Measurements from ENCODE around the gene ATP4B.
"Not testable (repeated sequence)": the region's sequence is repeated elsewhere in the genome, so short reads cannot be mapped to it uniquely, and the experiment has no call there.

Gene ATP4B

DNA sequence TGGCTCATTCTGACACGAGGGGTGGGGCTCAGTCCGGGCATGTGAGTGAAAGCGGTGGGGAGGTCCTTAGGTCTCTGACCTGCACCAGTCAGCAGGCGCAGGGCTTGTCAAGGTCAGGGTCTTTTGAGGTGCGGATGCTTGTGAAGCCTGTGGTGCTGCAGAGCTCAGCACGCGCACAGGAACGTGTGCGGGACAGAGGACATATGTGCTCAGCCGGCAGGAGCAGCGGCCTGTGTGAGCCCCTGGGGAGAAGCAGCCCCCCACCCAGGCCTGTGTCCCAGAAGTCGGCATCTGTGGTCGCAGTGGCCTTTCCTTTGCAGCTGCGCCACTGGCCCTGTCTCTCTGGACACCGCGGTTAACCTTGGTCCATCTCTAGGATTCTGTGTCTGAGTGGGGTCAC, 30.9 kb downstream of the ATP4B start:
- H3K4me3 ChIP-seq (ENCODE audit: low read depth, low read length) = no peak overlapping the region
- in situ Hi-C loops (cut with HindIII; ENCODE audit: low sequenced_read_pairs) = no loop called here

DNA sequence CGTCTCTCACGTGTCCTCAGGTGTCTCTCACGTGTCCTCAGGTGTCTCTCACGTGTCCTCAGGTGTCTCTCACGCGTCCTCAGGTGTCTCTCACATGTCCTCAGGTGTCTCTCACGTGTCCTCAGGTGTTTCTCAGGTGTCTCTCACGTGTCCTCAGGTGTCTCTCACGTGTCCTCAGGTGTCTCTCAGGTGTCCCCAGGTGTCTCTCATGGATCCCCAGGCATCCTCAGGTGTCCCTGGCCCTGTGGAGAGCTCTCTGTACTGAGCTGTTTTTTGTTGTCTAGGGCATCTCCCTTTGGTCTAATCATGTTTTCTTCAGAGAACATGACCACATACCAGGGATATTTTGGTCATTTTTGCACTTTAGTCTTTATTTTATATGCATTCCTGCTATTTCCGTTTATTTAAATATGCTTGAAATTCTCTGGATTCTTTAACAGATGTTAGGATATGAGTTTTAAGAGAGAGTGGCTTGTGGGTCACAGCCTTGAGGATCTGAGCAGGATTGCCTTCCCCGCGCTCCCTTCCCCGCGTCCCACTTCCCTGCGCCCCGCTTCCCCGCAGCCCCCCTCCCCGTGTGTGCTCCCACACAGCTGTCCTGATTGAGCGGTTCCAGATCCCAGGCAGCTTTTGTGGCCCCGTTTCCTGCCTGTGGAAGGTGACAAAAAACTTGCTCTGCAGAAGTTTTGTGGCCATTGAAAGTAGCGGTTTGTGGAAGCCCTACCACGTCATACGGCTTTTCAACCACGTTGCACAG, 31.9 kb downstream of the ATP4B start:
- no peak overlapping the region for H3K4me3 ChIP-seq (ENCODE audit: low read depth, low read length)
- in situ Hi-C loops (cut with HindIII; ENCODE audit: low sequenced_read_pairs) = no loop called here
- DNase-seq (ENCODE audit: low read depth, low spot score) = peak; percentile 17
- TF ChIP-seq, protein P1, sequence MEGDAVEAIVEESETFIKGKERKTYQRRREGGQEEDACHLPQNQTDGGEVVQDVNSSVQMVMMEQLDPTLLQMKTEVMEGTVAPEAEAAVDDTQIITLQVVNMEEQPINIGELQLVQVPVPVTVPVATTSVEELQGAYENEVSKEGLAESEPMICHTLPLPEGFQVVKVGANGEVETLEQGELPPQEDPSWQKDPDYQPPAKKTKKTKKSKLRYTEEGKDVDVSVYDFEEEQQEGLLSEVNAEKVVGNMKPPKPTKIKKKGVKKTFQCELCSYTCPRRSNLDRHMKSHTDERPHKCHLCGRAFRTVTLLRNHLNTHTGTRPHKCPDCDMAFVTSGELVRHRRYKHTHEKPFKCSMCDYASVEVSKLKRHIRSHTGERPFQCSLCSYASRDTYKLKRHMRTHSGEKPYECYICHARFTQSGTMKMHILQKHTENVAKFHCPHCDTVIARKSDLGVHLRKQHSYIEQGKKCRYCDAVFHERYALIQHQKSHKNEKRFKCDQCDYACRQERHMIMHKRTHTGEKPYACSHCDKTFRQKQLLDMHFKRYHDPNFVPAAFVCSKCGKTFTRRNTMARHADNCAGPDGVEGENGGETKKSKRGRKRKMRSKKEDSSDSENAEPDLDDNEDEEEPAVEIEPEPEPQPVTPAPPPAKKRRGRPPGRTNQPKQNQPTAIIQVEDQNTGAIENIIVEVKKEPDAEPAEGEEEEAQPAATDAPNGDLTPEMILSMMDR (IDR thresholded peaks at IDR 0.05; ENCODE audit: low read depth, low read length) = no peak

More for the DNA sequence above, 30.9 kb downstream of the ATP4B start:
- TF ChIP-seq, protein P1 (IDR thresholded peaks at IDR 0.05; ENCODE audit: low read depth, low read length) = no peak
- DNase-seq (ENCODE audit: low read depth, low spot score) = no peak

DNA sequence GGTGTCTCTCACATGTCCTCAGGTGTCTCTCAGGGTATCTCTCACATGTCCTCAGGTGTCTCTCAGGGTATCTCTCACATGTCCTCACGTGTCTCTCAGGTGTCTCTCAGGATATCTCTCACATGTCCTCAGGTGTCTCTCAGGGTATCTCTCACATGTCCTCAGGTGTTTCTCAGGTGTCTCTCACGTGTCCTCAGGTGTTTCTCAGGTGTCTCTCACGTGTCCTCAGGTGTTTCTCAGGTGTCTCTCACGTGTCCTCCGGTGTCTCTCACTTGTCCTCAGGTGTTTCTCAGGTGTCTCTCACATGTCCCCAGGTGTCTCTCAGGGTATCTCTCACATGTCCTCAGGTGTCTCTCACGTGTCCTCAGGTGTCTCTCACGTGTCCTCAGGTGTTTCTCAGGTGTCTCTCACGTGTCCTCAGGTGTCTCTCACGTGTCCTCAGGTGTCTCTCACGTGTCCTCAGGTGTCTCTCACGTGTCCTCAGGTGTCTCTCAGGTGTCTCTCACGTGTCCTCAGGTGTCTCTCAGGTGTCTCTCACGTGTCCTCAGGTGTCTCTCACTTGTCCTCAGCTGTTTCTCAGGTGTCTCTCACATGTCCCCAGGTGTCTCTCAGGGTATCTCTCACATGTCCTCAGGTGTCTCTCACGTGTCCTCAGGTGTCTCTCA, 33.2 kb downstream of the ATP4B start:
- in situ Hi-C loops (cut with HindIII; ENCODE audit: low sequenced_read_pairs); H3K4me3 ChIP-seq (ENCODE audit: low read depth, low read length); DNase-seq (ENCODE audit: low read depth, low spot score): not testable (repeated sequence)

DNA sequence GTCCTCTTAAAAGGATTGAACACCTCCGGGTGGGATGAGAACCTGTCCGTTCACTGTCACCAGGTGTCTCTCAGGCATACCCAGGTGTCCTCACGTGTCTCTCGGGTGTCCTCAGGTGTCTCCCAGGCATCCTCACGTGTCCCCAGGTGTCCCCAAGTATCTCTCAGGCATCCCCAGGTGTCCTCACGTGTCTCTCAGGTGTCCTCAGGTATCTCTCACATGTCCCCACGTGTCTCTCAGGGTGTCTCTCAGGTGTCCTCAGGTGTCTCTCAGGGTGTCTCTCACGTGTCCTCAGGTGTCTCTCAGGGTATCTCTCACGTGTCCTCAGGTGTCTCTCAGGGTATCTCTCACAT, 33.8 kb downstream of the ATP4B start:
- in situ Hi-C loops (cut with HindIII; ENCODE audit: low sequenced_read_pairs) = no loop called here
- no peak overlapping the region for H3K4me3 ChIP-seq (ENCODE audit: low read depth, low read length)
- TF ChIP-seq, protein P1 (IDR thresholded peaks at IDR 0.05; ENCODE audit: low read depth, low read length) = no peak
- no peak for DNase-seq (ENCODE audit: low read depth, low spot score)

DNA sequence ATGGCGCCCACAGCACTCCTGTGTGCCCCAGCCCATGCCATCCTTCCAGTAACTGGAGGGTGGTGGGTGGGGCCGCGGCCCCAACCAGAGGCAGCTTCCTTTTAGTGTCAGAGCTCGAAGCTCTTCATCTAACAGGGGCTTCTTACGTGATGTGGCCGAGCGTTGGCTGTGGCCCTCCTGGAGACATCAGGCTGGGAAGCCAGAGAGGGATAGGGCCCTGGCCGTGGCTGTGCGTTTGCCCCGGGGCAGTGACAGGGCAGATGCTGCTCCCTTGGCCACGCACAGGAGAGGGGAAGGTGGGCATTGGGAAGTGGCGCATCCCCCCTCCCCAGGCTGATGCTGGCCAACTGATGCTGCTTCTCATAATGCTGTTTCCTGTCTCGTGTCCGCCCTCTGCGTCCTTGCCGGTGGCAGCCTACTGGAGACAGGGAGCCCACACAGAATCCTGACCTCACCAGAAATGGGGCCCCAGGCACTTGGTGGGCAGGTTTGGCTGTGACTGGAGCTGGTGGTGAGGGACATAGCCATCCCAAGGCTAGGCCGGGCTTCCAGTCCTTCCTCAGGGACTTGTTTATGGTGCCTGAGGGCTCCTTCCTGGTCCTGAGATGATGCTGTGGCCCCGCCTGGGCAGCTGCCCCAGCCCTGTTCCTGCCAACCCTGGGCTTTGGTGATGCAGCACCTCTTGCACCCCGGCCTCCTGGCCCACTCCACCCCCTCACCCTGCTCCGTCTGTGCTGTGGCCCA, 34.3 kb downstream of the ATP4B start:
- H3K4me3 ChIP-seq (ENCODE audit: low read depth, low read length) = no peak overlapping the region
- TF ChIP-seq, protein P1 (IDR thresholded peaks at IDR 0.05; ENCODE audit: low read depth, low read length) = no peak
- in situ Hi-C loops (cut with HindIII; ENCODE audit: low sequenced_read_pairs) = no loop called here
- no peak for DNase-seq (ENCODE audit: low read depth, low spot score)

DNA sequence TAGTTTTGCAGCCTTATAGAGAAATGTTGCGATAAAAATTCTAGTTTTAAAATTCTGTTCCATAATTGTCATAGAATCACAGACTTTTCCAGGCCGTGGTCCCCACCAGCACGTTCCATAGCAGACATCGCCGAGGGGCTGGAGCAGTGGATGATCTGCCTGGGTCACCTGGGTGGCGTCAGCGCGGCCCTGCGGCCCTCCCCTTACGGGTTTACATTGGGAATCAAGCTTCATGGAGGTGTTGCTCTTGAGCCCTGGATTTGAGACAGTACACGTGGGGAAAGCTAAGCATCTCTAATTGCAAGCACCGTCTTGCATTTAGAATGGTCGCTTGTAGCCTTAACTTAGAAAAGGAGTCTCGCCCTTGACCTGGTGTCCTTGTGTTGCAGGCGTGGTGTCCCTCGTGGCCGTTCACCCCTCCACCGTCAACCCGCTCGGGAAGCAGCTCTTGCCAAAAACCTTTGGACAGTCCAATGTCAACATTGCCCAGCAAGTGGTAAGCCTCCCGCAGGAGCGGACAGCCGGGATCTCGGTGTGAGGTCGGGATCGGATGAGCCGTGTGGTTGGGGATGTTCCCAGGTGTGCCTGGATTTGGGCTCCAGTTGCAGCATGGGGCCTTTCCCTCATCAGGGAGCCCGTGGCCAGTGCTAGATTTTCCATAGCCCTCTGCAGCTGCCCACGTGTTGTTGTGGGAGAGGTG, 35.1 kb downstream of the ATP4B start:
- no peak overlapping the region for H3K4me3 ChIP-seq (ENCODE audit: low read depth, low read length)
- in situ Hi-C loops (cut with HindIII; ENCODE audit: low sequenced_read_pairs) = no loop called here
- DNase-seq (ENCODE audit: low read depth, low spot score) = no peak
- TF ChIP-seq, protein P1 (IDR thresholded peaks at IDR 0.05; ENCODE audit: low read depth, low read length) = no peak

DNA sequence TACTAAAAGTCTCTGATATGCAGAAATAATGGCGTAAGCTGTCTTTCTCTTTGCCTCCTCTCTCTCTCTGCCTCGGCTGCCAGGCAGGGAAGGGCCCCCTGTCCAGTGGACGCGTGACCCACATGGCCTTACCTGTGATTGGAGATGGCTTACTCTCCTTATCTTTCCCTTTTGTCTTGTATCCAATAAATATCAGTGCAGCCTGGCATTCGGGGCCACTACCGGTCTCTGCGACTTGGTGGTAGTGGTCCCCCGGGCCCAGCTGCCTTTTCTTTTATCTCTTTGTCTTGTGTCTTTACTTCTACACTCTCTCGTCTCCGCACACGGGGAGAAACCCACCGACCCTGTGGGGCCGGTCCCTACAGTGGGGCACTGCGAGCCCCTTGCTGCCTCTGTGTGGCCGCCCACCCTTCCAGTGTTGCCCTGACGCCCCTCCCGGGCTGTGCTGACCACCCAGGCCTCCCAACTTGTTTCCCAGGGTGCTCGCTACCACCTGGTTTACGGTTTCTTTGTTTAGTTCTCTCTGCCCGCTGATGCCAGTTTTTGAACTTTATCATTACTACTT, 35.9 kb downstream of the ATP4B start:
- H3K4me3 ChIP-seq (ENCODE audit: low read depth, low read length); in situ Hi-C loops (cut with HindIII; ENCODE audit: low sequenced_read_pairs); DNase-seq (ENCODE audit: low read depth, low spot score): not testable (repeated sequence)
